GM18861 (cell line): ENCODE data around the gene CDH15.
"Not testable (repeated sequence)": the region's sequence is repeated elsewhere in the genome, so short reads cannot be mapped to it uniquely, and the experiment has no call there.

Experiments used
- ATAC-seq: cut with Tn5 transposase; IDR thresholded peaks from one replicate; pipeline ENCODE4 v1.9.1; 2021; ENCODE audit not compliant: unreplicated experiment

The CDH15 gene

DNA sequence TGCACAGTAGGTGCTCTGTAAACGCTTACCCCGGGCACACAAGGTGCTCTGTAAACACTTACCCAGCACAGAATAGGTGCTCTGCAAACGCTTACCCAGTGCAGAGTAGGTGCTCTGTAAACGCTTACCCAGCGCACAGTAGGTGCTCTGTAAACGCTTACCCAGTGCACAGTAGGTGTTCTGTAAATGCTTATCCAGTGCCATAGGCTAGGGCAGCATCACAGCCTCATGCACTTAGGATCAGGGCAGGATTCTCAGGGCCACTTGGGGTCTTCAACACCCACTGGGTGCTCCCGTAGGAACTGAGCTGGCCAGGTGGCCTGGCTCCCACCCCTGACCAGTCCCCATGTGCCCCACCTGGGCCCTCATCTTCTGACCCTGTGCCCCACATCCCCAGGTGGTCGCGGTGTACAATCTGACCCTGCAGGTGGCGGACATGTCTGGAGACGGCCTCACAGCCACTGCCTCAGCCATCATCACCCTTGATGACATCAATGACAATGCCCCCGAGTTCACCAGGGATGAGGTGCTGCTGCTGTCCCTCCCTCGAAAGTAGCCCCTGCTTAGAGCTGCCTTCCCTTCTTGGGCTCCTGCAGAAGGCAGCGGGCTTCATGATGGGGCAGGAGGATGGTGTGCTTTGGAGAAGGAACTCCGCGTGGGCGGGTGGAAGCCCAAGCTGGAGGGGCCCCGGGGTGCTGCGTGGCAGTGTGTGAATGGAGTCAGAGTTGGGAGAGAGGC lies 15.7 kb downstream of the CDH15 start:
- no peak for ATAC-seq

DNA sequence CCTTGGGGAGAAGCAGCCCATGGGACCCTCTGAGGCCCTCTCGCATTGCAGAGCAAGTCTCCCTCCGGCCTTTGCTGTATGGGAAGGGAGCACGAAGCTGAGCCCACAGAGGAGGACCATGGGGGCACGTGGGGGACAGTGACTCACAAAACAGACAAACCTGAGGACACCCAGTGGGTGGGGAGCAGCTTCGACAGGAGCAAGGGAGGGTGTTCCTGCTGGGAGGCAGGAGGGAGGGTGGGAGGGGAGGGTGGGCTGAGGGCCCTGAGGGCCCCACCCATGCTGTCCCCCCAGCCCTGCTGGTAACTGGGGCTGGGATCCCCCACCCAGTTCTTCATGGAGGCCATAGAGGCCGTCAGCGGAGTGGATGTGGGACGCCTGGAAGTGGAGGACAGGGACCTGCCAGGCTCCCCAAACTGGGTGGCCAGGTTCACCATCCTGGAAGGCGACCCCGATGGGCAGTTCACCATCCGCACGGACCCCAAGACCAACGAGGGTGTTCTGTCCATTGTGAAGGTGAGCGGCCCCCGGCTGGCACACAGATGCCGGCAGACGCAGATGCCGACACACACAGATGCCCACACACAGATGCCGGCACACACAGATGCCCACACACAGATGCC lies 16.3 kb downstream of the CDH15 start:
- no peak for ATAC-seq

DNA sequence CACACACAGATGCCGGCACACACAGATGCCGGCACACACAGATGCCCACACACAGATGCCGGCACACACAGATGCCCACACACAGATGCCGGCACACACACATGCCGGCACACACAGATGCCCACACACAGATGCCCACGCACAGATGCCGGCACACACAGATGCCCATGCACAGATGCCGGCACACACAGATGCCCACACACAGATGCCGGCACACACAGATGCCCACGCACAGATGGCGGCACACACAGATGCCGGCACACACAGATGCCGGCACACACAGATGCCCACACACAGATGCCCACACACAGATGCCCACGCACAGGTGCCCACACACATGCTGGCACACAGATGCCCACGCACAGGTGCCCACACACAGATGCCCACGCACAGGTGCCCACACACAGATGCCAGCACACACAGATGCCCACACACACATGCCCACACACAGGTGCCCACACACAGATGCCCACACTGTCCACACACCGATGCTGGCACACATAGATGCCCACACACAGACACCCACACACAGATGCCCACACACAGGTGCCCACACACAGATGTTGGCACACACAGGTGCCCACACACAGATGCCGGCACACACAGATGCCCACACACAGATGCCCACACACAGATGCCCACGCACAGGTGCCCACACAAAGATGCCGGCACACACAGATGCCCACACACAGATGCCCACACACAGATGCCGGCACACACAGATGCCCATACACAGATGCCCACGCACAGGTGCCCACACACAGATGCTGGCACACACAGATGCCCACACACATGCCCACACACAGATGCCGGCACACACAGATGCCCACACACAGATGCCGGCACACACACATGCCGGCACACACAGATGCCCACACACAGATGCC lies 17.2 kb downstream of the CDH15 start:
- ATAC-seq = not testable (repeated sequence)

- ATAC-seq = no peak
Observed at GRCh38 chr16:89189358-89190025, 17.9 kb downstream of the CDH15 start.

DNA sequence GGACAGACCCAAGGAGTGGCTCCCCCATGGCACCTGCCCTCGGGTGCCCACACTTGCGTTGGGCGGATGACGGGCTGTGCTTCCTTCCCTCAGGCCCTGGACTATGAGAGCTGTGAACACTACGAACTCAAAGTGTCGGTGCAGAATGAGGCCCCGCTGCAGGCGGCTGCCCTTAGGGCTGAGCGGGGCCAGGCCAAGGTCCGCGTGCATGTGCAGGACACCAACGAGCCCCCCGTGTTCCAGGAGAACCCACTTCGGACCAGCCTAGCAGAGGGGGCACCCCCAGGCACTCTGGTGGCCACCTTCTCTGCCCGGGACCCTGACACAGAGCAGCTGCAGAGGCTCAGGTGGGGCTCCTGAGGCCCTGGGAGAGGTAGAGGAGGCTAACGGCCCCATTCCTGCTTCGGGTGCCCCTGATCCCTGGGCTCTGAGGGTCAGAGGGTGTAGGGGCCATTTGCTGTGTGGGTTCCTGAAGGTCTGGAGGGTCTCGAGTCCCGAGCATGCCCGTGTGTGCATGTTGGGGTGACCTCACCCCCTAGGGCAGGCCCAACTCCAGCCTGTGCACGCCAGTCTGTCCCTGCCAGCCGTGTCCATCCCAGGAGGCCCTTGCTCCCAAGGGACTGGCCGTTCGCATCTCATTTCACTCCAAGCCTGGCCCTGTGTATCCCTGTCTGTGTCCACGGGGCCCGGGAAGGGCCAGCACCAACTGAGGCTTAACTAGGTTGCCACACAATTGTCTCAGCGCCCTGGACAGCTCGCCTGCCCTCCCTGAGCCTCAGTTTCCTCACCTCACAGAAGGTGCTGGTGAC lies 18.8 kb downstream of the CDH15 start:
- ATAC-seq = no peak

DNA sequence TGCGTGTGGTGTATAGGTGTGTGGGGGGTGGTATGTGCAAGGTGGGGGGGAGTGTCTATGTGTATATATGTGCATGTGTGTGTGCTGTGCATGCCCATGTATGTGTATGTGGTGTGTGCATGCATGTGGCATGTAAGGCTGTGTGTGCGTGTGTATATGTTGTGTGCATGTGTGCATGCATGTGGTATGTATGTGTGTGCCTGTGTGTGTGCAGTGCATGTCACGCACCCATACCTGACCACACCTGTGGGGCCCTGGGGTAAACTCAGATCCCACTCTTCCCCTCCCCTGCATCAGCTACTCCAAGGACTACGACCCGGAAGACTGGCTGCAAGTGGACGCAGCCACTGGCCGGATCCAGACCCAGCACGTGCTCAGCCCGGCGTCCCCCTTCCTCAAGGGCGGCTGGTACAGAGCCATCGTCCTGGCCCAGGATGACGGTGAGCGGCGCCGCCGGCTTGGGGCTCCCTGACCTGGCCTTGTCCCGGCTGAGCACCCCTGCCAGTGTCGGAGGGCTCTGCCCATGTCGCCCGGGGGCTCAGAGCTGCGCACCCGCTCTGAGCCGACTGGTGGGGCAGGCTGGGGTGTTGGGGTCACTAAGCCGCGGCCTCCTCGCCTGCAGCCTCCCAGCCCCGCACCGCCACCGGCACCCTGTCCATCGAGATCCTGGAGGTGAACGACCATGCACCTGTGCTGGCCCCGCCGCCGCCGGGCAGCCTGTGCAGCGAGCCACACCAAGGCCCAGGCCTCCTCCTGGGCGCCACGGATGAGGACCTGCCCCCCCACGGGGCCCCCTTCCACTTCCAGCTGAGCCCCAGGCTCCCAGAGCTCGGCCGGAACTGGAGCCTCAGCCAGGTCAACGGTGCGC lies 19.7 kb downstream of the CDH15 start:
- no peak for ATAC-seq

DNA sequence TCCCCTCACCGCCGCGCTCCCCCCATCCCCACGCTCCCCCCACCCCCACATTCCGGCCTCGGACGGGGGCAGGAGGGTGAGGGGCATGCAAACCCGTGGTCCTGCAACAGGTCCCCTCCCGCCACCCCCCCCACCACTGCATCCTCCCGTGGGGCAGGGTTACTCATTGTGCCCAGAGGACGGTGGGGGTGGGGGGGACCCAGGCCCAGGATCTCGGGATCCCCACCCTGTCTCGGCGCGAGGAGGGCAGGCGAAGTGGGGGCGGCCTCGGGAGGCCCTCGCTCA lies 20.3 kb downstream of the CDH15 start:
- ATAC-seq = no peak

DNA sequence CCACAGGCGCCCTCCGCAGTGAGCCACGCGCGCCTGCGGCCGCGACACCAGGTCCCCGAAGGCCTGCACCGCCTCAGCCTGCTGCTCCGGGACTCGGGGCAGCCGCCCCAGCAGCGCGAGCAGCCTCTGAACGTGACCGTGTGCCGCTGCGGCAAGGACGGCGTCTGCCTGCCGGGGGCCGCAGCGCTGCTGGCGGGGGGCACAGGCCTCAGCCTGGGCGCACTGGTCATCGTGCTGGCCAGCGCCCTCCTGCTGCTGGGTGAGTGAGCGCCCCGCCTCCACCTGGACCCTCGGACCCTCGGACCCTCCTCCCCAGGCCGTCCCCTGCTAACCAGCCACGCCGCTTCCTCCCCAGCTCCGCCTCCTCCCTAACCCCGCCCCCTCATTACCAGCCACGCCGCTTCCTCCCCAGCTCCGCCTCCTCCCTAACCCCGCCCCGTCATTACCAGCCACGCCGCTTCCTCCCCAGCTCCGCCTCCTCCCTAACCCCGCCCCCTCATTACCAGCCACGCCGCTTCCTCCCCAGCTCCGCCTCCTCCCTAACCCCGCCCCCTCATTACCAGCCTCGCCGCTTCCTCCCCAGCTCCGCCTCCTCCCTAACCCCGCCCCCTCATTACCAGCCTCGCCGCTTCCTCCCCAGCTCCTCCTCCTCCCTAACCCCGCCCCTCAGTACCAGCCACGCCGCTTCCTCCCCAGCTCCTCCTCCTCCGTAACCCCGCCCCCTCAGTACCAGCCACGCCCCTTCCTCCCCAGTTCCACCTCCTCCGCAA lies 20.8 kb downstream of the CDH15 start:
- ATAC-seq = not testable (repeated sequence)

GRCh38 chr16:89192956-89193575 lies 21.5 kb downstream of the CDH15 start:
- ATAC-seq = no peak

DNA sequence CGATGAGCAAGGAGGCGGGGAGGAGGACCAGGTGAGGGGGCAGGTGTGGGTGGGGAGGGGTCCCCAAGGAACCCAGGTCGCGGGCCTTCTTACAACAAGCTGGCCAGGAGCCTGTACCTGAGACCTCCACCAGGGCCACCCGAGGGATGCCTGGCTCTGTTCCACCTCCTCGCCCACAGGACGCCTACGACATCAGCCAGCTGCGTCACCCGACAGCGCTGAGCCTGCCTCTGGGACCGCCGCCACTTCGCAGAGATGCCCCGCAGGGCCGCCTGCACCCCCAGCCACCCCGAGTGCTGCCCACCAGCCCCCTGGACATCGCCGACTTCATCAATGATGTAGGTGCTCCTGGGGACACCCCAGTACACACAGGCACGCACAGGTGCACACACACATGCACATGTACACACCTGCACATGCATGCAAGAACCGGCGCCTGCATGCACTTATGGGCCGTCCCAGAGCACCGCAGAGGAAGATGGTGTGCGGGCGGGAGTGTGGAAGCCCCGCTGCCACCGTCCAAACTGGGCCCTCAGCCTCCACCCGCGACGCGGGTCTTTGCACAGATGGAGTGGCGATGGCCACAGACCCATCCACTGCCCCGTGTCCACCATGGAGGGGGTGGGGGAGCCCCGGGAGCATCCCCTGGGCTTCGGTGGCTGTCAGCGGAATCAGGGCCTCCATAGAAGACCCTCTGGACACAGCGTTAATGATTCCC lies 22.2 kb downstream of the CDH15 start:
- no peak for ATAC-seq

- ATAC-seq = no peak
Observed at GRCh38 chr16:89194340-89195311, 23.1 kb downstream of the CDH15 start.

- no peak for ATAC-seq
Observed at GRCh38 chr16:89195521-89196171, 24.1 kb downstream of the CDH15 start.

GRCh38 chr16:89197033-89197632 lies 25.6 kb downstream of the CDH15 start:
- no peak for ATAC-seq

DNA sequence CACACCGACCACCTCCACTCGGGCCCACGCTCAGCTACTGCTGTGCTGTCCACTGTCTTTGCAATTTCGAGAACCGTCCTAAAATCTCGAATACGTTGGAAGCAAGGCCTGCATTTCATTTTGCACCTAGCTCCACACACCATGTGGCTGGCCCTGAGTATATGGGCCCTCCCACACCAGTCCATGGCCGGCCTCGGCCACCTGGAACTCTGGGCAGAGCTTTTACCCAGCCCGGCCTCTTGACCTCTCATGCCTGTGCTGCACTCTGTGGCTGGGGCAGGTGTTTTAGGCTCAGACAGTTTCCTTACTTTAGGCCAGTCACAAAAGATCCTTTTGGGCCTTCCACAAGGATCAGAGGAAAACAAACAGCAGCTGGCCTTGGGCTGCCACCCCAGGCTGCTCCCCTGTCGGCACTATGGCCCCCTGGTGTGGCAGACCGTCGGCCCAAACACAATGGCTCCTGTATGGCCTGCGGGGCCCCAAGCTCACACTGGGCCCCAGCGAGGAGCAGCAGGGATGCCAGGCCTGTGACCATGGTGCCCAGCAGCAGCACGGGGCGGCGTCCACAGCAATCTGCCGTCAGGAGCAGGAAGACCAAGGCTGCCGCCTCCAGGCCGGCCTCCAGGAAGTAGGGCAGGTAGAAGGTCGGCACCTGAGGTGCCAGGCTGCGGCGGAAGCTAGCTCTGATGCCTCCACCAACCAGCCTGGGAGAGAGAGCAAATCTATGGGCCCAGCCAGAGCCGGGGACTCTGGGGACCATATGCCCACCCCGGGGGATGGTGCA lies 26.3 kb downstream of the CDH15 start:
- no peak for ATAC-seq
